ENCODE measurements around the gene LRFN2.

LRFN2 gene

GRCh38 chr6:40587240-40588069, at the start of gene LRFN2:
LRFN2 (minus strand) TSS chr6:40587364.
- Mint-ChIP-seq H3K4me1 (peaks cover 29% of the 10 kb centered on the region), H3K9me3 (no peaks in the 10 kb centered on the region), H3K4me3 (peak within 1 kb of the TSS; percentile 86 to 94), H3K27ac (peak within 1 kb of the TSS in 1 of 2 donors; percentile 74), H3K27me3 (peaks cover 65% of the 10 kb centered on the region)
- ATAC-seq: peak; percentile 93
- DNase-seq: peak; percentile 74 to 75

- no peaks in the 10 kb centered on the region for H3K9me3 Mint-ChIP-seq
These were observed 47.3 kb upstream of the LRFN2 start for GRCh38 chr6:40634429-40634828.

DNA sequence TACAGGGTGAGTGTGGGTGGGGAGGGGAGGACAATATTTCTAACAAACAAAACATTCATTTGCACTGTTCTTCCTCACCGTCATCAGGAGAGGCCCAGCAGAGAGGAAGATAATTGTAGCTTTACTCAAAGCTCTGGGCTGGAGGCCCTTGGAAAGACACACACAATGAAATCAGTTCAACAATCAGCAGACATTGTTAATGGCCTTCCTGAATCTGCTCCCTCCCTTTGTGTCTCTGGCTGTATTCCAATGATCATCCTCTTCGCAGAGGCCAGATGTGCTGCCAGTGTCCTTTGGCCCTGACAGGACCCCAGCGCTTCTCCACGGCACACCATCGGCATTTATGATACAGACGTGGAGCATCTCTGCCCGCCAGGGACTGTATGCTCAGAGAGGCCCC, 44.6 kb upstream of the LRFN2 start:
- ATAC-seq: no peak
- H3K27ac Mint-ChIP-seq: no peak overlapping the region
- no peaks in the 10 kb centered on the region for H3K9me3 Mint-ChIP-seq
- DNase-seq: no peak
- no peak overlapping the region for H3K4me3 Mint-ChIP-seq
- no peaks in the 10 kb centered on the region for H3K27me3 Mint-ChIP-seq
- no peaks in the 10 kb centered on the region for H3K4me1 Mint-ChIP-seq

More at GRCh38 chr6:40634429-40634828, 47.3 kb upstream of the LRFN2 start:
- no peaks in the 10 kb centered on the region for H3K27me3 Mint-ChIP-seq
- H3K4me1 Mint-ChIP-seq: no peaks in the 10 kb centered on the region
- peak overlapping the region in 1 of 2 donors; percentile 90 for H3K27ac Mint-ChIP-seq
- no peak overlapping the region for H3K4me3 Mint-ChIP-seq
- ATAC-seq: no peak
- no peak for DNase-seq

DNA sequence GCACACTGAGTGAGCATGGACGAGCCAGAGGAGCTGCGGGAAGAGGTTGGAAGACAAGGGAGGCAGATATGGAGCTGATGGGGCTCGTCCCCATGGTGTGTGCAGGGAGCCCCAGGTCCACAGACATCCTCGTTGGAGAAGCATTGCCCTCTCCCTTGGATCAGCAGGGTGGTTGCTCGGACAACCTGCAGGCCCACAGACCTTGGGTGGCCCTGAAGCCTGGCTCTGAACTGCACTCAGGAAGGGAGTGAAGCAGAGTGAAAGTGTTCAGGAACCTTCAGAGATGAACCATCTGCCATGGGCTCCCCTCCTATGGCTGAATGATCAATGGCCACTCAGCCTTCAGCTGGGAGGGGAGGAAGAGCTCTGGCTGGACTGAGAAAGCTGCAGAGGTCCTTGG, 43.3 kb upstream of the LRFN2 start:
- Mint-ChIP-seq H3K4me3 (no peak overlapping the region), H3K4me1 (no peaks in the 10 kb centered on the region), H3K27me3 (no peaks in the 10 kb centered on the region), H3K9me3 (peaks cover 0 to 5% of the 10 kb centered on the region in 2 donors), H3K27ac (no peak overlapping the region)
- no peak for DNase-seq
- ATAC-seq: no peak

DNA sequence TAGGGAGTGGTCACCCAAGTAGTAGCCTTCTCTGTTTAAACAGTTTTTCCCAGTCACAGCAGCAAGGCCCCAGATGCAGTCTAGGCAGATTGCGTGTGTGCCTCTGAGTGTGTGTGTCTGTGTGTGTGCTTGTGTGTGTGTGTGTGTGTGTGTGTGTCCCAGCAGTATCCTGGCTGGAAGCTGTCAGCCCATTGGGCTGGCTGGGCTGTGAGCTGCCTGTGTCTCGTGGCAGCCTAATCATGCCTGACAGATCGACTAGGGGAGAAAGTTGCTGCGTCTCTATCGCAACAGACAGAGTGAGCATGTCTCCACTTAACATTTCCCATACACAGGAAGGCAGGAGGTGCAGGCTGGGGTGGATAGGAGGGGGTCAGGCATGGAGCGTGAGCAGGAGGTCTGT, 42.9 kb upstream of the LRFN2 start:
- ATAC-seq (no peak), DNase-seq (no peak)
- peak overlapping the region in 1 of 2 donors; percentile 81 for H3K27ac Mint-ChIP-seq
- H3K27me3 Mint-ChIP-seq: no peaks in the 10 kb centered on the region
- no peak overlapping the region for H3K4me3 Mint-ChIP-seq
- H3K4me1 Mint-ChIP-seq: no peaks in the 10 kb centered on the region
- H3K9me3 Mint-ChIP-seq: peaks cover 0 to 6% of the 10 kb centered on the region in 2 donors

DNA sequence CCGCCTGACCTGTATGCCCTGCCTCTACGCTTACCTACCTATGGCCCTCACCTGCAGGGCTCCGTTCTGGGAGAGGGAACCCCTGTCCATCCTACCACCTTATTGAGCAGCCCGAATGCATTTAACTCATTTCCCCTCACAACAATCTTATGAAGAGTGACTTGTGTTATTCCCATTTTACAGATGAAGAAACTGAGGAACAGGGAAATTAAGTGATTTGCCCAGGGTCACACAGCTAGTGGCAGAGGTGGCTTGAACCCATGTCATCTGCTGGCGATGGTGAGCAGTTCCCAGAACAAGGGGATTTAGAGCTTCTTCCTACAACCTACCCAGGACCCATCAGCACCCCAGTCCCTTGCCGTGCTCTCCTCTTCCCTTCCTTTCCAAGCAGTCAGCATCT, 42.3 kb upstream of the LRFN2 start:
- DNase-seq (no peak), ATAC-seq (no peak)
- no peak overlapping the region for H3K4me3 Mint-ChIP-seq
- peak overlapping the region in 1 of 2 donors; percentile 81 for H3K27ac Mint-ChIP-seq
- H3K9me3 Mint-ChIP-seq: peaks cover 0 to 6% of the 10 kb centered on the region in 2 donors
- H3K27me3 Mint-ChIP-seq: no peaks in the 10 kb centered on the region
- no peaks in the 10 kb centered on the region for H3K4me1 Mint-ChIP-seq

DNA sequence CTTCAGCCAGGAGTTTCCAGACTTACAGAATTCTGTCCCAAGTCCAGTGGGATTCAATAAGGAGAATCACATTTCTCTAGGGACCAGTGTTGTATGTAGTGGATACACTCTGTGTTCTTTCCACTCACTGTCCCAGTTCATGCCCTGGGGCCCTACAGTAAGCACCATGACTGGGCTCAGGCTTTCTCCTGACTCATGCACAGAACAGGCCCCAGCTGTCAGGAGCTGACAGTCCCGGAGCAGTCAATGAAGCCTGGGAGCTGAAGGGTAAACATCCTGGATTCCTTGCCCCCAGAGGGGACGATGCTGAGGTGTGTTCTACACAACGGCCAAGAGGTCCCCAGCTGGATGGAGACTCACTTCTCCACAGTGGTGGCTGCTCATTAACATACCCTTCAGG, 40.2 kb upstream of the LRFN2 start:
- H3K4me1 Mint-ChIP-seq: no peaks in the 10 kb centered on the region
- ATAC-seq (no peak), DNase-seq (no peak)
- no peak overlapping the region for H3K27ac Mint-ChIP-seq
- H3K9me3 Mint-ChIP-seq: peaks cover 0 to 6% of the 10 kb centered on the region in 2 donors
- no peaks in the 10 kb centered on the region for H3K27me3 Mint-ChIP-seq
- no peak overlapping the region for H3K4me3 Mint-ChIP-seq

GRCh38 chr6:40626886-40627285, 39.7 kb upstream of the LRFN2 start:
- H3K27ac Mint-ChIP-seq: no peak overlapping the region
- ATAC-seq (no peak), DNase-seq (no peak)
- peaks cover 0 to 6% of the 10 kb centered on the region in 2 donors for H3K9me3 Mint-ChIP-seq
- H3K4me3 Mint-ChIP-seq: no peak overlapping the region
- H3K4me1 Mint-ChIP-seq: no peaks in the 10 kb centered on the region
- no peaks in the 10 kb centered on the region for H3K27me3 Mint-ChIP-seq

- Mint-ChIP-seq H3K27me3 (peaks cover 6% of the 10 kb centered on the region), H3K4me1 (no peaks in the 10 kb centered on the region), H3K27ac (no peak overlapping the region), H3K4me3 (no peak overlapping the region), H3K9me3 (peaks cover 0 to 6% of the 10 kb centered on the region in 2 donors)
- ATAC-seq (no peak), DNase-seq (no peak)
These were observed 36.8 kb upstream of the LRFN2 start for GRCh38 chr6:40623932-40624331.

DNA sequence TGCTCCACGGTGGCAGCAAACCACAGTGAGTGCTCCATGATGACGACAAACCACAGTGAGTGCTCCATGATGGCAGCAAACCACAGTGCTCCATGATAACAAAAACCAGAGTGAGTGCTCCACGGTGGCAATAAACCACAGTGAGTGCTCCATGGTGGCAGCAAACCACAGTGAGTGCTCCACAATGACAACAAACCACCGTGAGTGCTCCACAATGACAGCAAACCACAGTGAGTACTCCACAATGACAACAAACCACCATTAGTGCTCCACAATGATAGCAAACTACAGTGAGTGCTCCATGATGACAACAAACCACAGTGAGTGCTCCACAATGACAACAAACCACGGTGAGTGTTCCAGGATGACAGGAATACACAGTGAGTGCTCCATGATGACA, 36.0 kb upstream of the LRFN2 start:
- ATAC-seq (no peak), DNase-seq (no peak)
- H3K9me3 Mint-ChIP-seq: peaks cover 0 to 6% of the 10 kb centered on the region in 2 donors
- H3K27me3 Mint-ChIP-seq: peaks cover 13% of the 10 kb centered on the region
- H3K4me3 Mint-ChIP-seq: no peak overlapping the region
- H3K27ac Mint-ChIP-seq: no peak overlapping the region
- no peaks in the 10 kb centered on the region for H3K4me1 Mint-ChIP-seq

- ATAC-seq (no peak), DNase-seq (no peak)
- Mint-ChIP-seq H3K27me3 (peaks cover 22% of the 10 kb centered on the region), H3K4me3 (no peak overlapping the region), H3K9me3 (peaks cover 0 to 3% of the 10 kb centered on the region in 2 donors), H3K4me1 (no peaks in the 10 kb centered on the region), H3K27ac (peak overlapping the region in 1 of 2 donors; percentile 50)
These were observed 33.5 kb upstream of the LRFN2 start for GRCh38 chr6:40620574-40621240.

DNA sequence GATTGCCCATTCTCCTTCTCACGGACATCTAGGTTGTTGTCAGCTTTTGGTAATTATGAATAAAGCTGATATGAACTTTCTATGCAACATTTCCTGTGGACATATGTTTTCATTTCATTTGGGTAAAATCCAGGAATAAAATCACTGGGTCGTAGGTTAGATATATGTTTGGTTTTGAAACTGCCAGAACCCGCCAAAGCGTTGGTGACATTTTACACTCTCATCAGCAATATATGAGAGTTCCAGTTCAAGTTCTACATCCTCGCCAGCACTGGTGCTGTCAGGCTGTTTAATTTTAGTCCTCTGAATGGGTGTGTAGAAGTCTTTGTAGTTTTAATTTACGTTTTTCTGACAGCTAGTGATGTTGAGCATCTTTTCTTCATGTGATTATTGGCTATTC, 27.5 kb upstream of the LRFN2 start:
- DNase-seq: no peak
- H3K27me3 Mint-ChIP-seq: peaks cover 55% of the 10 kb centered on the region
- H3K4me3 Mint-ChIP-seq: no peak overlapping the region
- no peaks in the 10 kb centered on the region for H3K4me1 Mint-ChIP-seq
- ATAC-seq: no peak
- no peaks in the 10 kb centered on the region for H3K9me3 Mint-ChIP-seq
- no peak overlapping the region for H3K27ac Mint-ChIP-seq

DNA sequence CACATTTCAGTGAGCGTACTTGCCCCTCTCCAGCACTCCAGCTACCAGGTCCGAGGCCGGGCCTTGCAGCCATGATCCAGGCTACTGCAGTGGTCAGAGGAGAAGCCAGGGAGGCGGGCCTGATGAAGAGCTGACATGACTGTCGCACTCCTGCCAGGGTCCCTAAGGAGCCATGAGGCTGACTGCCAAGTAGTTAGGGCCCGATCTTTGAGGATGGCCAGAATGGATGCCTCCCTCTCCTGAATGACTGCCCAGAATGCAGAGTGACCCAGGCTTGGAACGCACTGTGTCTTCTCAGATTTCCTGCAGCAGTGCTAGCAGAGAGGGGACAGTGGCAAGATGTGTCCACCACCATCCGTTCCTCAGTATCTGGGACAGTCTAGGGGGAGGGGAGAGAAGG, 24.7 kb upstream of the LRFN2 start:
- Mint-ChIP-seq H3K27me3 (peaks cover 48% of the 10 kb centered on the region), H3K9me3 (no peaks in the 10 kb centered on the region), H3K27ac (no peak overlapping the region), H3K4me1 (no peaks in the 10 kb centered on the region), H3K4me3 (no peak overlapping the region)
- ATAC-seq (no peak), DNase-seq (no peak)

GRCh38 chr6:40611434-40611833, 24.3 kb upstream of the LRFN2 start:
- no peak overlapping the region for H3K4me3 Mint-ChIP-seq
- no peak overlapping the region for H3K27ac Mint-ChIP-seq
- peaks cover 48% of the 10 kb centered on the region for H3K27me3 Mint-ChIP-seq
- H3K9me3 Mint-ChIP-seq: no peaks in the 10 kb centered on the region
- no peaks in the 10 kb centered on the region for H3K4me1 Mint-ChIP-seq
- DNase-seq: no peak
- ATAC-seq: no peak

GRCh38 chr6:40610229-40610628, 23.1 kb upstream of the LRFN2 start:
- Mint-ChIP-seq H3K27ac (no peak overlapping the region), H3K9me3 (no peaks in the 10 kb centered on the region), H3K4me1 (no peaks in the 10 kb centered on the region), H3K4me3 (no peak overlapping the region), H3K27me3 (peaks cover 48% of the 10 kb centered on the region)
- no peak for ATAC-seq
- no peak for DNase-seq

DNA sequence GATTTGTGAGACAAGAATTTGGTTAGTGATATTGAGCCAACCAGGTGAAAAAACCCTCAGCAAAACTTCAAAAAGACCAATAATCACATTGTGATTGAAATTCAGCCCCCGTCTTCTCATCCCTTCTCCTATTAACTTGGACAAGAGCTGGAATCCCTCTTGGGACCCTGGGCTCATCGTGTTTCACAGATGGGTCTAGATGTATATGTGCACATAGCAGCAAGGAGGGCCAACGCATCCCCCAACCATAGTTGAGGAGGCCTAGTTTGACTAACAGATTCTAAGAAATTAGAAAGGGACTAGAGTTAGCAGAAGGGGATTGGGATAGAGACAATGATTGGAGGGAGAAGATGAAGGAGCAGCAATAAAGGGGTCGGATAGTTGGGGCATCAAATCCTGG, 19.8 kb upstream of the LRFN2 start:
- Mint-ChIP-seq H3K4me1 (no peaks in the 10 kb centered on the region), H3K4me3 (no peak overlapping the region), H3K9me3 (no peaks in the 10 kb centered on the region), H3K27ac (no peak overlapping the region), H3K27me3 (peaks cover 54% of the 10 kb centered on the region)
- ATAC-seq (no peak), DNase-seq (no peak)
